ENCODE measurements around the gene P2RY12.
A peak's percentile ranks its signal among the peaks of the same experiment; 100 is the strongest.

P2RY12 gene

DNA sequence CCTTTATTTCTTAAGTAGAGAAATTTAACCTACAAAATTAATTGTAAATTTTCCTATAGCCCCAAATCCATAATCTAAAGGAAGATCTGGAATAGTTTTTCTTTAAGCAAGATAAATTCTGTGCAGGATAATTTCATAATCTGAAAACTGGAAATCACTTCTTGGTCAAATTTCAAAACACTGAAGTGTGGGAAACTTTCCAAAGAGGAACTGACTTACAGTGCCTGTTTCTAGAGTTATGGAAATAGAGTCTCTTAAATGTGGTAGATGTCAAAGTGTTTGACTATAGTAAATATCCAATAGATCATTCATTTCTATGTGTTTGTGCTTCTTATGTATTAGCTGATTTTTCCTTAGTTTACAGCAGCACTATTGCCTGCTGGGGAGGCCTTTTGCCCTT, 53.7 kb downstream of the P2RY12 start:
- peak; percentile 17 for DNase-seq

DNA sequence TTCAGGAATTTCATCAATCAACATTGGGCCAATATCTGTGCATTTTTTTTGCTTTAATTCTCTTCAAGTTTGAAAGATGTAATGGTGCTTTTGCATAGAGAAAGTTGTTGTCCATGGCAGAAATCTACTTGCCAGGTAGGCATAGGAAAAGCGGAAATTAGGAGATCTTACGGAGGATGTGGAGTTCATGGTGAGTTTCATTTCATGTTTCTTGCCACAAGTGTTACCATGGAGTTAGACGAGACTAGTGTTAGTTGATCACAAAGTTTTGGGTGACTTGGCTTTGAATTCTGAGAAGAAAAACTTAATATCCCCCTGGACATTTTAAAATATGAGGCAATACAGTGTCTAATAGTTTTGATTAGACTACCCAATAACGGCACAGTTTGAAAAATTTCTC, 54.2 kb downstream of the P2RY12 start:
- no peak for DNase-seq

DNA sequence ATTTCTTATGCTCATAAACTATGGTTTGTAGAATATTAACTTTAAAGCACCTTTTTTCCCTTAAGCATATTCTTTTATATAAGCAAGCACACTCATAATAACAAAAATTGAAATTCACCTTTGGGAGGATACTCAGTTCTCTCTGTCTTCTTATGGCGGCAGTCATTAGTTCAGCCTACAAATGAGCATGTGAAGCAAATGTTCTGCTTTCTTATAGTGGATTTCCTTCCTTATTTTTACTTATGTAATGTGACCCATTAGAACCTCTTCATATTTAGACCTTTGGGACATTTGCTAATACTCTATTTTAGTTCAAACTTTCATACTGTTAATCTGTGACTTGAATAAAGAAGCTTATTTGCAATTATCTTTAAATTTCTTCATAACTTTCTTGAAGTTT, 55.2 kb downstream of the P2RY12 start, which contains the start of gene P2RY13:
TSS of gene P2RY13 (minus strand) at position 187 of the 400 bp plus-strand sequence. CDS start at position 166, 21 bp downstream.
- DNase-seq = no peak

DNA sequence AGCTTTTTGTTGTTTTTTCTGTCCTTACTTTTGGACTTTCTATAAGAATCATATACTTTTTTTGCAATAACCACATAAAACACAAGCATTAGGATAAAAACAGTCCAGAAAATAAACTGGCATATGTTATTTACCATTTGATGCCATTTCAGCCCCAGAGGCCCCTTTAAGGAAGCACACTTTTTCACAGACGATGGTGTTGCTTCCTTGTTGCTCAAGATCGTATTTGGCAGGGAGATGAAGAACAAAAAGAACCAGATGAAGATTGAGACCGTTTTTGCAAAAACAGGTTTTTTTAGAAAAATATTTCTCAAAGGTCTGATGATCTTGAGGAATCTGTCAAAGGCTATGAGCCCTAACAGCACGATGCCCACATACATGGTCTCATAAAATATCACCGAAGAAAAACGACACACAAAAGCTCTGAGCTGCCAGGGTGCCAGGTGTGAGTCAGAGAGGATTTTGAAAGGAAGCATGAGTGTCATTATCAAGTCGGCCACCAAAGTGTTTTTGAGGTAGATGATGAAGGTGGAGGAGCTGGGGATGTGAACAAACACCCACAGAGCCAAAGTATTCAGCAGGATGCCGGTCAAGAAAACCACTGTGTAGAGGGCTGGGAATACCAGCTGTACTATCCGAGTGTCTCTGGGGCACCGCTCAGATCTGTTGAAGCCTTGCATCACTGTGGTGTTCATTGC, 56.1 kb downstream of the P2RY12 start:
- DNase-seq = peak; percentile 12

DNA sequence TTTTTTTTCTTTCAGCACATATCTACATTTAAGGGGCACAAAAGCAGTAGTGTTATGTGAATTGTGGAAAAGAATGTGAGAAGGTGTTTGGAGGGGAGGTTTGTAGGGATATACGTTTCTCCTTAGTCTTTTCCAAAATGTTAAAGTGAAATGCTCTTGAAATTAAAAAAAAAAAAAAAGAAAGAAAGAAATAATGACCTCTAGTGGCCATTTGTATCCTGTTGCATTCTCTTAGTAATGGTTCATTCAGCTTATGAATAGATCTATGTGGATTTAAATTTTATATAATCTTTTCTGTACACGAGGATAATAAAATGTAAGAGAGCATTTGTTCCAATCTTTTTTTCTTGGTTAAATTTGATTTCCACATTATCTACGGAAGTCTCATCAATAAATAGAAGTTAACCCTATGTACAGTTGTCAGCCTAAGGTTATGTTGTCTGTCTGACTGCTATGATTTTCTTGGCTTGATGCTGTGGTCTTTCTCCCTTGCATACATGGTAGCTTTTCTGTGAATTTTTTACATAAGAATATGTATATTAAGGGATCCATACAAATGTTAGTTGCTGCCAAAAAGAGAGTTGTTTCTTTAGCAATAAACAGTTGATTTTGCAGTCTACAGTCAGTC, 56.9 kb downstream of the P2RY12 start:
- DNase-seq = peak; percentile 34

DNA sequence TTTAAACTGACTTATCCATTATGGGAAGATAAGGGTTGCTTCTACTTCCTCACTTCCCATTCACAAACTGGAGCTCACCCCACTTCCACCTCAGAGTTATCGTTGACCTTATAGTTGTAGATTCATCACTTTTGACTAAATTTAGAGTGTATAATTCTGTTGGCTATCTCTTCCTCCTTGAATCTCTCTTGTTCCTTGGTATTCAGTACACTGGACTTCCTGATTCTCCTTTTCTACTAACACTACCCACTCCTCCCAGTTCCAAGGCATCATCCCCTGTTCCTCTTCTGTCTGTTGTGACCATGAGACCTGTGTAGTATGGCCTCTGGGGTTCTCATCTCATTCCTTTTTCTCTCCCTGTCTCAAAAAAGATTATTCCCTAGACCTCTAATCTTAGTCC, 62.0 kb downstream of the P2RY12 start:
- no peak for DNase-seq

DNA sequence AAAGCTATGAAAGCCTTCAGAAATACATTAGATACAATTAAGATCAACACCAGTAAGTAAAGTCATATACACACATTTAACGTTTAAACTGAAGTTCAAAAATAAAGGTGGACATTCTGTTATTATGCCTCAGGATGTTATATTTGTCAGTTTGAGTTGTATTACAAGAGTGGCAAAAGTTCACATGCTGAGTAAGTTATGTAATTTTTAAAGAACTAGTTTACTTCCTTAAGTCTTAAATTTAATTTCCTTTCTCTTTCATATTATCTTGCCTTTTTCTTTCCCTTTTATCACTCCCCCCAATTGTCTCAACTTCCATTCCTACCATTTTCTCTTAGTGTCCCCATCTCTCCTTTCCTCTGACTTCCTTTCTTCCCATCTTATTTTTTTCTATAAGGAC, 63.0 kb downstream of the P2RY12 start:
- no peak for DNase-seq

DNA sequence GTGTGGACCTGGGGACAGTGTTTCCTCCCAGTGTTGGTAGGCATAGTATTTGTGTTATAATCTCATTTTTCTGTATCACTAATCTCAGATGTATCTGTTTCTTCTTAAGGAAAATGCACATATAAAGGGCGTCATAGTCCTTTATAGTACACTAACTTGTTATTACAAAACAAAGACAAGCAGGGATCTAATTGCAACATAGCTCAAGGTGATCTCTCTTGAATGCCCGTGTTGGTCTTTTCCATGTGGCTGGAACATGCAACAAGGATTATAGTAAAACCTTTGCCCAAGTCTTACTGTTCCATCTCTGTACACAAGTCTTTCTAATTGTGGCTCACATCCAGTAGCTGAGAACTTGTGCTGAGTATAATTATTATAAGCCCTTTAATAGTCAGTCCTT, 64.4 kb downstream of the P2RY12 start:
- DNase-seq = no peak

DNA sequence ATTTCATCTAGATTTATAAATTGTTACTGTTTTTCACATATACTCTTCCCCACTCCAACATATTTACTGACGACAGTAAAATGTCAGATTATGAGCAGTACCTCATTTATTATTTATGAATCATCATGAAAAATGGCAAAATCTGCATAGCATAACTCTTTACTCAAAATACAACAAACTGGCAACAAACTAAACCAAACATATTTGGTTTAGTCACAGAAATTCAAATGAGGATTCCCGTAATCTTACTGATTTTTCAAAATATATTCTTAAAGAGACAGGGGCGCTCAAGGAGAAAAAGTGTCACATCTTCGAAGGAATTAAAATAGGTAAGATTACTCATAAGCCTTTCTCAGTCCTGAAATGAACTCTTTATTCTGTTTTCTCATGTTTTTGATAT, 64.9 kb downstream of the P2RY12 start:
- DNase-seq = peak; percentile 53

DNA sequence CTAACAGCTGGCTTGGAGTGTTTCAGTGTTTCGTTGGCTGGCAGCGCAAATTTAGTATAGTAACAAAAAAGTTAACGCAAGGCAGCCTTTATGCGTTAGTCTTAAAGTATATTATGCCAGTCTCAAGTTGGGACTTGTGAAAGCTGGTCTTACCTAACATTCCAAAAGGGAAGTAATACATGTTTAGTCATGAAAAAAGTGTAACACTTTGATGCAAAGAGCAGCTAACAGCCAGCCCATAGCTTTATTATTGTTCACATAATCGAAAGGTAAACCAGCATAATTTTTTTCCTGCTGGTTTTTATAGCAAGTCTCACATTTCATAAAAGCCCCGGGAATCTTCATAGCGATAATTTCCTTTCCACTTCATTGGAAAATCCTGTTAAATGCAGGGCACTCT, 65.6 kb downstream of the P2RY12 start:
- no peak for DNase-seq

DNA sequence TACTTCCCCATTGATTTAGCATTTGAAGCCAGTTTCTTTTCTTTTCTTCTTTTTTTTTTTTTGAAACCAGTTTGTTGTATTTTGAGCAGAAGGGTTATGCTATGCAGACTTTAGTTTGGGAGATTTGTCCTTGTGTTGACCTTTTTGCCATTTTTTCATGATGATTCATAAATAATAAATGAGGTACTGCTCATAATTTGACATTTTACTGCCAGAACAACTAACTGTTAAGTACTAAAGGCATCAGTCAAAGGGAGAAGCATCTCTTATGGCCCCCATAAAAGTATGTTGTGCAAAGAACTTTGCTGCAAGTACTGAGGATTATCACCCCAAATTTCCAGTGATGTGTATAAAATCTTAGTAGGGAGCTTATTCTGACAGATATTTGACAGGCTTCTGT, 66.2 kb downstream of the P2RY12 start:
- DNase-seq = peak; percentile 71

DNA sequence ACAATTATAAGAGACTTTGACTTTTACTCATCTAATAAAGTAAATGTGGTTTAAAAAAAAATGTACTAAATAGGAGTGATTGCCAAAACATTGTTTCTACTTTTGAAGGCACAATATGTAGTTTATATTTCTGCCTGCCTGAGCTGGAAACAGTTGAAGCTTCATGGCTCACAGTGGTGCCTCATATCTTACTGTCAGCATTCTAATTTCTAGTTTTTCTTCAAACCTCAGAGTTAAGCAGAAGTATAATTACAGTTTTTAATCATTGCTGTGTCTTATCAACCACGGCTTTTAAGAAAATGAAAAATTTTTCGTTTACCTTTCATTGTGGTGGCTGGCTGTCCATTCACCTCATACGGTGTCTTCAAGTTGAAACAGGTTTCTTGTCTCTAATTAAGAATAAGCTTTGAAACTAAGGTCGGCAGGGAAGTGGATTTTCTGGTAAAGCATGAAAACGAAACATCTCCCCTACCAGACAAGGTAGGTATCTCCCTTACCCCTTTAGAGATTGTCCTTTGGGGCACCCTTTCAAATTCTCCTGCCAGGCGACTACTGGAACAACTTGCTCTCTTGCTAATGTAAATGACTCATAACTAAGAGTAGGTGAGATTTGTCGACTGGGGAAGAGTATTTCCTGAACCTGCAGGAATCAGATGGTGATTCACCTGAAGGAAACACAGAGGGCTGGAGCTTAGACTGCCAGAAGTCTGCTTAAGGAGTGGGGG, 68.1 kb downstream of the P2RY12 start, which contains the start of gene GPR87:
TSS of gene GPR87 (minus strand) at position 554 of the 725 bp plus-strand sequence. CDS start 16,720 bp downstream, outside the sequence.
- DNase-seq = peak; percentile 40

DNA sequence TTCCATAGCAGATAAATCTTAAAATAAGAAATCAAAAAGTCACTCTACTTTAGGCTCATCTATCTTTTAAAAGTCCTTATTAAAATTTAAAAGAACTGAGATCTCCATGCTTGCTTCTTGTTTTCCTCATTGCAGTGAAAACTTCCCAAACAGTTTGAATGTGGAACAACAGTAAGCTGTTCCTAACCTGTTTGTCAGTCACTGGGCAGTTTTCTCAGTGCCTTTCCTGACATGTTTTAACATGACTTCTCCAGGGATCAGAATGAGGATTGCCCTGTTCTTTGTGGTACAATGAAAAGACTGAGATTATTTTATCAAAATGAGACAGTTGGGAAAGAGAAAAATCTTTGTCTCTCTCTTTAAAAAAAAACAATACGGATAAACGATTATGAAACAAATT, 68.7 kb downstream of the P2RY12 start:
- no peak for DNase-seq

DNA sequence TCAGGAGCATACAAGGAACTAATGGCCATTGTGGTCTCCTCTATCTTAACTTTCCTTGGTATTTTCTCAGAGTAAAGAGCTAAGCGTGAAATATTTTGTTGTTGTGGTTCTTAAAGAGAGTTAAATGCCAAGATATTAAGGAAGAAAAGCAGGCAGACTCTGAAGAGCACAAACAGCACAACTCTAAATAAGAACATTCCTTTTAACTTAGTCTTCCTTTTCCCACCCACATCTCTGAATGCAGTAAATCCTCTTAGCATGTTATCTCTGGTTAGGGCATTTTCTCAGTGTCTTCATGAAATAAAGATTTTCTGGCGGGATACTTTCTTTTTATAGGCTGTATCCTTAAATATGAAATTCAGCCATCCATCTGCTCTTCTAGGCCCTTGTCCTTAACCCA, 69.4 kb downstream of the P2RY12 start:
- DNase-seq = peak; percentile 41

DNA sequence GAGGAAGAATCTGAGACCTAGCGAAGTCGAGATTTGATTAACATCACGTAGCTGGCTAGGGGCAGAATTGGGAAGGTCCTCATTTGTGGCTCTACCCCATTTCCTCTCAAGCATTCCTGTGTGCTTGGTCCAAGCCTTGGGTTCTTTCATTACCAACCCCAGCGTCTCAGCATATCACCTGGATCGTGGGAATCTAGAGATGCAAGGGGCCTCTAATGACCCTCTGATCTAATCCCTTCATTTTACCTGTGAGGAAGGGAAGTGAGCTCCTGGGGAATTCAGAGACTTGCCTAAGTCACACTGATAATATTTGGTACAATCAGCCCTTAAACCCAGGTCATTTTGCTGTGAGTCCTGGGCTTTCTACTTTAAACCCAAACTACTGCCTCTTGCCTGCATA, 70.0 kb downstream of the P2RY12 start:
- no peak for DNase-seq

DNA sequence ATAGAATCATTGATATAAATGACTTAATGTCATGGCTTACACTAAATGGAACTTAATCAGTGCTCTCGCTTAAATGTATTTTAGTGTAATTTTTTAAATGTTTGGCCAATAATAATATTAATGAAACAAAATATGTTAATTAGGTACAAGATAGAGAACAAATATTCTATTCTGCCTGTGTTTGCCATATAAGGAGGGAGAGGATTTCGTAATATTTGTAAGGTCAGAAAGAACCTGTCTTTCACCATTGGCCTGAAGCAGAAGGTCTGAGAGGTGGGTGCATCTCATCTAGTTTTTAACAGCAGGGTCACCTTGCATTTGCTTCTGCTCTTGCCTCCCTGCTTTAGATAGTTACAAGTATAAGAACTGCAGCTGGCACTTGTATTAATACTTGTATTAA, 70.4 kb downstream of the P2RY12 start:
- DNase-seq = no peak

DNA sequence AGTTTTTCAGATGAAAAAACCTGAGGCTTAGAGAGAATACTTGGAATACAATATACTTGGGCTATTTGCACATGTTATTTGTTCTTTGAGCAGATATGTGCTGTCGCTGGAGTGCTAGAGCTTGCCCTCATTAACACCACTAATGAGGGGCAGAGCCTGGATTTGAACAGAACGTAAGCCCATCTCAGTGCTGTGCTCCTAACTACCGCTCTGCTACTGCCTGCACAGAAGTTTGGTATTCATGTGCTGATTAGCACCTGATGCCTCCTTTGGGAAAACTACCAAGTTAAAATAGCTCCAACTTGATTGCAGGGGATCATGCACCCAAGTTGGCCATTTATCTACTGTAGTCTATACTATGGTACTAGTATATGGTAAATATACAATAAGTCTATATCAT, 71.6 kb downstream of the P2RY12 start:
- DNase-seq = no peak

DNA sequence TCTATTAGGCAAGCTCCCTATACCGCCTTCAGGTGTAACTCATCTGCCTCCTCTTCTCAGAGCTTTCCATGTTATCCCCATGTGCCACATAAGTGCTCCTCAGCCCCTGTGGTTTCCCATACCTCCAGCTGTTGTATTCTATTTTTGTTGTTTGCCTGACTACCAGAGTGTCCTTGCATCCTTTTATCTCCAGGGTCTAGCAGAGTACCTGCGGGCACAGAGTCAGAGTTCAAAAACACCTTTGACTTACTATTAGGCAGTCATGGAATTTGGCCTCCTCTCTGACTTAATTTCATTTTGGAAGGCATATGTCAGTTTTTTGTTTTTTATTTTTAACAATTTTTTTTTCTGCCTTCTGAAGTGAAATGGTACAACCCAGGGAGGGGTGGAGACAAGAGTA, 75.0 kb downstream of the P2RY12 start:
- no peak for DNase-seq

DNA sequence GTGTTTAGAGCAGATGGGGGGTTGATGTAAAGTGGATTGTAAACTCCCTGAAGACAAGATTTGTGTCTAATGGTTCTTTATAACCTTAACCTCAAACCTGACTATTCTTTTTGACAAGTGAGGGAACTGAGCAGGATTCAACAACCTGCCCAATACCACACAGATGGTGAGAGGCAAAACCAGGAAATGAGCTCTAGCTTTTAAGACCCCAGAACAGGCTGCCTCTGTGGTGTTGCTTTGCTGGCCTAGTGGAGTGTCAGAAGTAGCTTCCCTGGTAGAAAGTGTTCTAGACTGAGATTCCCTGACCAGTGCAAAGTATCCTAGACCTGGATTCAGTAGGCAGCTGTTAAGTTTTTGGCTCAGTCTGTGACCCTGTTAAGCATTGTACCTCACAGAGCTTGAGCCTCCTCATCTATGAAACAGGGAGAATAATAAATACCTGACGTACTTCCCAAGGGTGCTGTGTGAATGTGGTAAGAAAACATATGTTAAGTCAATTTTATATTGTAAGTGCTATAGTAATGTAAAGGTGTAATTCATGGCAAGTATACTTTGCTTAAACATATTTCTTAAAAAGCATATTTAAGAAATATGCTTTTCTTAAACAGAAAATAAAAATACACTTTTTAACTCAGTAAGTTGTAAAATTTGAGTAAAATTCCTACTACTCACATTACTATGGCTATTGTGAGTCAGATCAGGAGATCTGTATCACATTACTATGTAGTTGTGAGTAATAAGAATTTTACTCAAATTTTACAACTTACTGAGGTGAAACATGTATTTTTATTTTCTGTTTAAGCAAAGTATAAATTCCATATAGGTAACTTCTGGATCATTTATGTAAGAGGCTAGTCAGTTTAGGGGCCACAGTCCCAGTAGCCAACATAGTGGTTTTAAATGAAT, 76.7 kb downstream of the P2RY12 start:
- DNase-seq = peak; percentile 23

DNA sequence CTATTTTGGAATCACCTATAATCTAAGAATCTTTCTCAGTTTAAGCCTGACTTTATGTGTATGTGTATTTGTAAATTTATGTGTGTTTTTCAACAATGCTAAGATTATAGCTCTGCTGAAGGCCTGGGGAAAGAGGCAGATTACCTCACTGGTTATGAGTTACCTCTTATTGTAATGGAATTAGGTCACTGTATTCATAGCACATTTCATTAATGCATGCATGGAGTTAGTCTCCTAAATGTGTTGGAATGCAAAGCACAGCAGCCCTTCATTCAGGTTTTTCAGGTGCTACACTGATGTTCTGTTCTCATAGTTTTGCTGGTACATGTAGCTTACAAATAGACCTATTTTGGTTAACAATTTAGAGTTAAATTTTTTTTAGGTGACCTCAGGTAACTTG, 77.4 kb downstream of the P2RY12 start:
- no peak for DNase-seq

DNA sequence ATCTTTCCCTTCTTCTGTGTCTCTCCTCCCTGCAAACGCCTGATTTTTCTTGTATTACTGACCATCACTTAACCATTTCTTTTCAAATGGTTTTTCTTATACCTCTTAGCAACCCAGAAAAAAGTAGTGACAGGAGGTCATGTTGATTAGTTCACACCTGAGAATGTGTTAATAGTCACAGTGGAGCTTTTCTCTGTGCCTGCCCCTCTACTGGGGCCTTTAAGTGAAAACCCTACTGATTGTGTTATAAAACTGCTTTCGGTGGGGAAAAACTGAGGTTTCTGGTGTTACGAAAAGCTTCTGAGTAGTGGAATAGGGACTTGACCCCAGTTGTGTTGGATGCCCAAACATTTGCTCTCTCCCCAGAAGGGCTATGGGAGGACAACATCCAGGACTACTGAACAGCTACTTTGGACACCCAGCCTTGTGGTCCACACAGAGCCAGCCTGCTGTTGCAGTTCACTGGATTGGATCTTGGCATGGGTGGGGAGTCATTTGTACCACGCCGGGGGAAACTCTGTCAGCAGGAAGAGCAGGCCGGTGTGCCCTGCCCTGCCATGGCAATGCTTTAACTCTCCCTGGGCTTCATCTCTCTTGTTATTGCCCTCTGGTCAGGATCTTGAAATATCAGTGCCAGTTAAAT, 78.3 kb downstream of the P2RY12 start:
- no peak for DNase-seq

DNA sequence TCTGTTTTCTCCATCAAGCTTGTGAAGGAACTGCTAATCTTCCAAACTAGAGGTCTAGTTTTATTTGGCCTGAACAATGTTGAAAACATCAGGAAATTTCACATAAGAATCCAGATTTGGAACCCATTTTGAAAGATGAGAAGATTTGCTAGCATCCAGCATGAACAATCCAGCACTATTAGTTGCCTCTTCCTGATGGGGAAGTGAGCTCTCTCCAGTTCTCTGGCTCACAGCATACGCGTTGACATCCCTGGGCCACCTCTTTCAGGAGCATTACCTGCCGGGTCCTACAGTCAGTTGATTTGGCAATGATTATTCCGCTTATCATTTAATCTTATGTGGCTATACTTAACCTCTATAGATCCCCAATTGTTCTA, 78.8 kb downstream of the P2RY12 start:
- no peak for DNase-seq
